A673 (cell line): ENCODE data around the gene ANKS1B. TPM values are rescaled to one million over a fixed set of nuclear protein-coding genes. Genes with fewer than 3 reads are reported as not detected.

ENCODE experiments used
- BruUV-seq: library from RNA; stranded (reverse); fragments of 400-500 nt; replicated peaks from 2 replicates; lab custom pipeline; 2021; lab: Mats Ljungman, UMichigan
- CTCF ChIA-PET: fragments of 300-600 bp; sonication (Branson Sonifier 250); formaldehyde crosslinking; loops from one replicate; lab custom pipeline; 2022; ENCODE audit warnings: antibody characterized with exemption; lab: Charles Lee
- POLR2A ChIA-PET: fragments of 300-600 bp; sonication (Branson Sonifier 250); formaldehyde crosslinking; loops from one replicate; lab custom pipeline; 2022; ENCODE audit warnings: antibody characterized with exemption; ENCODE audit not compliant: low non-redundant PET; lab: Charles Lee
- DNase-seq: peaks from one replicate; pipeline ENCODE4 v3.0.0-alpha.2; 2015; ENCODE audit warnings: low spot score
- H3K27ac ChIP-seq: fragments of 200-600 bp; sonication (generic); 2 replicates; pipeline ENCODE4 v1.5.1; 2016; ENCODE audit warnings: mixed run types, low read depth, mild to moderate bottlenecking, mixed read lengths, antibody characterized with exemption, low read length; ENCODE audit not compliant: poor library complexity, severe bottlenecking
- H3K27me3 ChIP-seq: fragments of 200-600 bp; sonication (generic); replicated peaks from 2 replicates; pipeline ENCODE4 v1.6.1; 2017; ENCODE audit warnings: mixed run types, low read depth, mild to moderate bottlenecking, mixed read lengths, antibody characterized with exemption, low read length; ENCODE audit not compliant: insufficient read depth, poor library complexity
- H3K36me3 ChIP-seq: fragments of 200-600 bp; sonication (generic); 2 replicates; pipeline ENCODE4 v1.6.1; 2016; ENCODE audit warnings: mixed run types, mild to moderate bottlenecking, mixed read lengths, antibody characterized with exemption, low read length; ENCODE audit not compliant: insufficient read depth, poor library complexity, severe bottlenecking
- H3K4me1 ChIP-seq: fragments of 200-600 bp; sonication (generic); 2 replicates; pipeline ENCODE4 v1.6.1; 2017; ENCODE audit warnings: mixed run types, mild to moderate bottlenecking, mixed read lengths, antibody characterized with exemption, low read length; ENCODE audit not compliant: insufficient read depth, poor library complexity, severe bottlenecking
- H3K4me3 ChIP-seq: fragments of 200-600 bp; sonication (generic); 2 replicates; pipeline ENCODE4 v1.5.1; 2016; ENCODE audit warnings: low read depth, mixed run types, mild to moderate bottlenecking, mixed read lengths, low read length; ENCODE audit not compliant: poor library complexity, severe bottlenecking
- H3K9me3 ChIP-seq: fragments of 200-600 bp; sonication (generic); 2 replicates; pipeline ENCODE4 v1.6.1; 2016; ENCODE audit warnings: mixed run types, low read depth, mild to moderate bottlenecking, mixed read lengths, antibody characterized with exemption, low read length; ENCODE audit not compliant: poor library complexity, severe bottlenecking
- CTCF ChIP-seq: fragments of 300-800, 200-600 bp; sonication (generic); conservative IDR thresholded peaks from 2 replicates; pipeline ENCODE4 v1.5.1; 2017; ENCODE audit warnings: low read depth, mild to moderate bottlenecking, antibody characterized with exemption, low read length, moderate library complexity, mixed read lengths
- EZH2 ChIP-seq: fragments of 200-600 bp; sonication (generic); IDR thresholded peaks from 2 replicates; pipeline ENCODE4 v1.6.1; 2017; ENCODE audit warnings: borderline replicate concordance, low read depth, mild to moderate bottlenecking, mixed read lengths, antibody characterized with exemption, low read length; ENCODE audit not compliant: poor library complexity, severe bottlenecking
- intact Hi-C: fragments of 100-400 bp; cut with micrococcal nuclease; formaldehyde crosslinking; loops from one replicate; pipeline ENCODE4 v1.10.0; 2022; ENCODE audit not compliant: unreplicated experiment
- total RNA-seq: library from RNA; stranded (reverse); gene quantifications from 2 replicates; pipeline ENCODE4 v1.2.3, GENCODE V29; 2021

ANKS1B gene
- total RNA-seq, 1 experiment from 2014 or later: 0.99 TPM

- CTCF ChIA-PET: no interaction called here
- BruUV-seq: no TSS peak
- intact Hi-C loops: no loop called here
These were observed 1120.4 kb downstream of the ANKS1B start for GRCh38 chr12:98864363-98864762.

GRCh38 chr12:98863167-98863566 lies 1121.6 kb downstream of the ANKS1B start:
- BruUV-seq: no TSS peak
- ChIA-PET POLR2A (no interaction called here), CTCF (no interaction called here)
- no peak for DNase-seq
- H3K27me3 ChIP-seq: no peaks in the 10 kb centered on the region
- H3K4me3 ChIP-seq: no peak overlapping the region
- no peaks in the 10 kb centered on the region for H3K36me3 ChIP-seq
- H3K9me3 ChIP-seq: no peaks in the 10 kb centered on the region
- no peak overlapping the region for H3K27ac ChIP-seq
- intact Hi-C loops: no loop called here
- TF ChIP-seq CTCF (no peak), EZH2 (no peak)
- H3K4me1 ChIP-seq: no peaks in the 10 kb centered on the region

More at GRCh38 chr12:98864363-98864762, 1120.4 kb downstream of the ANKS1B start:
- H3K4me3 ChIP-seq: no peak overlapping the region
- no peak for DNase-seq
- H3K36me3 ChIP-seq: no peaks in the 10 kb centered on the region
- TF ChIP-seq EZH2 (no peak), CTCF (no peak)
- H3K27ac ChIP-seq: no peak overlapping the region
- H3K4me1 ChIP-seq: no peaks in the 10 kb centered on the region
- no peaks in the 10 kb centered on the region for H3K27me3 ChIP-seq
- POLR2A ChIA-PET: no interaction called here
- no peaks in the 10 kb centered on the region for H3K9me3 ChIP-seq

- CTCF ChIA-PET: no interaction called here
- TF ChIP-seq EZH2: no peak
- TF ChIP-seq CTCF: no peak
- no peak overlapping the region for H3K4me3 ChIP-seq
- H3K36me3 ChIP-seq: no peaks in the 10 kb centered on the region
- H3K27ac ChIP-seq: no peak overlapping the region
- no peaks in the 10 kb centered on the region for H3K4me1 ChIP-seq
- no TSS peak for BruUV-seq
- intact Hi-C loops: no loop called here
- DNase-seq: no peak
- H3K27me3 ChIP-seq: no peaks in the 10 kb centered on the region
- H3K9me3 ChIP-seq: no peaks in the 10 kb centered on the region
- POLR2A ChIA-PET: no interaction called here
These were observed 1123.5 kb downstream of the ANKS1B start for GRCh38 chr12:98861251-98861650.
